Activated naive CD8-positive, alpha-beta T cell treated with anti-CD3 and anti-CD28 coated beads for 36 hours (primary cell): Measurements from ENCODE around the gene HMGXB3. TPM values are rescaled to one million over a fixed set of nuclear protein-coding genes. Genes with fewer than 3 reads are reported as not detected.
A peak's percentile ranks its signal among the peaks of the same experiment; 100 is the strongest.
"Not testable (repeated sequence)": the region's sequence is repeated elsewhere in the genome, so short reads cannot be mapped to it uniquely, and the experiment has no call there.

Experiments used
- DNase-seq: peaks from one replicate; pipeline ENCODE4 v3.0.0; 2021
- H3K27ac Mint-ChIP-seq: one replicate; pipeline ENCODE4 v1.8.0; 2022; ENCODE audit warnings: mild to moderate bottlenecking, moderate library complexity, mixed read lengths
- H3K27me3 Mint-ChIP-seq: one replicate; pipeline ENCODE4 v1.8.0; 2022; ENCODE audit warnings: mild to moderate bottlenecking, mixed read lengths
- H3K36me3 Mint-ChIP-seq: one replicate; pipeline ENCODE4 v1.8.0; 2021; ENCODE audit warnings: mild to moderate bottlenecking, mixed read lengths
- H3K4me1 Mint-ChIP-seq: one replicate; pipeline ENCODE4 v1.8.0; 2021; ENCODE audit warnings: mixed read lengths
- H3K4me3 Mint-ChIP-seq: one replicate; pipeline ENCODE4 v1.8.0; 2022; ENCODE audit warnings: mild to moderate bottlenecking, moderate library complexity, mixed read lengths
- H3K9me3 Mint-ChIP-seq: one replicate; pipeline ENCODE4 v1.8.0; 2022; ENCODE audit warnings: mixed read lengths
- total RNA-seq, 2 experiments: library from RNA; stranded (reverse); gene quantifications; one replicate each; pipeline ENCODE4 v1.2.3, GENCODE V29; 2021

HMGXB3 gene
- total RNA-seq, 2 experiments from 2014 or later, result 36.7 to 38.3 TPM

DNA sequence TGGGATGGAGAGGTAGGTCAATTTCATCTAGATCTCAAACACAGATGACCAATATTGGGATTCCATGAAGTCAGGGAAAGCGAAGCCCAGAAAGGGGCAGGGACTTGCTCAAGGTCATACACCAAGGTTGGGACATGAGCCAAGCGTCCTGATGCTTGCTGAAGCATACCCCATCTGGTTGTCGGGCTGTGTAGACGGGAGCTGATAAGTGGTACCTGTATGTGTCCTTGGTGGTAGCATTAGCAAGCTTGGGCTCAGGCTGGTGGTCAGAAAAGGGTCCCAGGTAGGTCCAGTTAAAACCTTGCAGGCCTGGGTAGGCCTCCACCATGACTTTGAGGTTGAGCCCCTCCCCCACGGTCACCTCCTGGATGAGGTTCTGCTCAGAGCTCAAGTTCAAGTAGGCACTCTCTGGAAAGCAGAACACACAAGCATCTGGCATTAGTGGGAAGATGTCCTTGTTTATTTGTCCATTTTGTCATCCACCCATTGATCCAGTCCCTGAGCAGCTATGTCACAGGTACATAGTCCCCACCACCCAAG lies 72.6 kb downstream of the HMGXB3 start:
- no peaks in the 10 kb centered on the region for H3K27me3 Mint-ChIP-seq
- H3K27ac Mint-ChIP-seq, result no peak overlapping the region
- H3K36me3 Mint-ChIP-seq, result no peaks in the 10 kb centered on the region
- no peak overlapping the region for H3K4me3 Mint-ChIP-seq
- DNase-seq, result no peak
- no peaks in the 10 kb centered on the region for H3K4me1 Mint-ChIP-seq
- no peaks in the 10 kb centered on the region for H3K9me3 Mint-ChIP-seq

DNA sequence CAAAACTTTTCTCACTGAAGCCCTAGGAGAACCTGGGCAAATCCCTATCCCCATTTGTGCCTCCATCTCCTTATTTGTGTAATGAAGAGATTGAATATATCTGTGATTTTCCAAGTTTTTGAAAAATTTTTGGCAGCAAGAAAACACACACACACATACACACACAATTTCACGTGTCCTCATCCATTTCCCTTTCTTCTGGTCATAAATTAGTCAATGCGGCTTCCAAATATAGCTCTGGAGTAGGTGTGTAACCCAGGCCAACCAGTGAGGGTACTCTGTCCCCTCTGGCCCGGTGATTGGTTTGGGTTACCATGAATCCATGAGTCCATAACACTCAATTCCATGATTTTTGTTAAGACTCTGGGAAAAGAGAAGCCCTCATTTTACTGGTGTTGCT lies 73.1 kb downstream of the HMGXB3 start:
- no peak for DNase-seq

DNA sequence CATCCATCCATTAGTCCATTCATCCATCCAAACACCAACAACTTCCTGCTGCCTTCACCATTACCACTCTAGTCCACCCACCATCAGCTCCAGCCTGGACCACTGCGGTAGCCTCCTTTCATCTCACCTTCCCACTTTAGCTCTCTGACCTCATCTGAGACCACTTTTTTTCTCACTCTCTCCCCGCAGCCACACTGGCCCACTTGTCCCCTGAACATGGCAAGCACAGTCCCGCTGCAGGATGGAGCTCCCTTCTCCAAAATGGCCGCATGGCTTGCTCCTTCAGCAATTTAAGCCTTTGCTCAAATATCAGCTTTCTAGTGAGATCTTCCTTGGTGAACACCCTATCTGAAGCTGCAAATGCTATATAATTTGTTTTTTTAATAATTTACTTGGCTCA lies 74.7 kb downstream of the HMGXB3 start:
- H3K27ac Mint-ChIP-seq, result no peak overlapping the region
- no peaks in the 10 kb centered on the region for H3K27me3 Mint-ChIP-seq
- no peaks in the 10 kb centered on the region for H3K36me3 Mint-ChIP-seq
- no peak for DNase-seq
- no peaks in the 10 kb centered on the region for H3K9me3 Mint-ChIP-seq
- no peaks in the 10 kb centered on the region for H3K4me1 Mint-ChIP-seq
- no peak overlapping the region for H3K4me3 Mint-ChIP-seq

More for the DNA sequence above, 73.1 kb downstream of the HMGXB3 start:
- H3K27me3 Mint-ChIP-seq, result no peaks in the 10 kb centered on the region
- H3K9me3 Mint-ChIP-seq, result no peaks in the 10 kb centered on the region
- H3K4me3 Mint-ChIP-seq, result no peak overlapping the region
- H3K27ac Mint-ChIP-seq, result no peak overlapping the region
- no peaks in the 10 kb centered on the region for H3K36me3 Mint-ChIP-seq
- no peaks in the 10 kb centered on the region for H3K4me1 Mint-ChIP-seq

DNA sequence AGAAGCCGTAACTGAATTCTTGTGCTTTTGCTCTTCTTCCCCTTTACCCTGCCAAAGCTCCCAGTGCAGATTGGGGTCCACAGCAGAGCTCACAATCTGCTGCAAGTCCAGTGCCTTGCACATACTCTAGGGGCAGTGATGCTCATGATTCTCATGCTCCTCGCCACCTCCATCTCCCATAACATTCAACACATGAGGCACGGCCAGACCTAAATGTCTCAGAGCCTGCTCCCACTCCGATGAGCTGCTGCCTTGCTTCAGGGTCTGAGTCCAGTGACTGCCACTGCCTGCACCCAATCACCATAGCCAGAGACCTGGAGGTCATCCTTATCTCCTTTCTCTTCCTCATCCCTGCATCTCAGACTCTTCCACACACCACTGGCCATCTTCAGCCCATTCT lies 75.3 kb downstream of the HMGXB3 start:
- Mint-ChIP-seq H3K36me3 (no peaks in the 10 kb centered on the region), H3K27ac (no peak overlapping the region), H3K27me3 (no peaks in the 10 kb centered on the region), H3K4me1 (no peaks in the 10 kb centered on the region), H3K4me3 (no peak overlapping the region), H3K9me3 (no peaks in the 10 kb centered on the region)
- no peak for DNase-seq

DNA sequence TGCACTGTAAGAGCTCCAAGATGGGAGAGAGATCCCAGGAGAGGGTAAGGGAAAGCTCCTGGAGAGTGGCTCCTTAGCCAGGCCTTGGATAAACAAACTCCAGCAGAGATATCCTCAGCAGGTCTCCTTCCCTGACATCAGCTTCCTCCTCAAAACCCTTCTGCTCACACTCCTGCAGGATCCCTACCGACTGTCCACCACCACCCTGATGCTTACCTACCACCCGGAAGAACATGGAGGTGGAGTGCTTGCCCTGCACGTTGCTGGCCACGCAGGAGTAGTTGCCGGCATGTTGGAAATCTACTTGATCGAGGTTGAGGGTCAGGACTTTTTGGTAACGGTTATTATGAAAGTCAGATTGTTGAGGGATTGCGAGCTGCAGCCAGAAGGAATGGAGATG lies 76.5 kb downstream of the HMGXB3 start:
- no peaks in the 10 kb centered on the region for H3K36me3 Mint-ChIP-seq
- peaks cover under 1% of the 10 kb centered on the region for H3K27me3 Mint-ChIP-seq
- H3K27ac Mint-ChIP-seq, result no peak overlapping the region
- H3K4me3 Mint-ChIP-seq, result no peak overlapping the region
- no peaks in the 10 kb centered on the region for H3K9me3 Mint-ChIP-seq
- no peak for DNase-seq
- peaks cover under 1% of the 10 kb centered on the region for H3K4me1 Mint-ChIP-seq

DNA sequence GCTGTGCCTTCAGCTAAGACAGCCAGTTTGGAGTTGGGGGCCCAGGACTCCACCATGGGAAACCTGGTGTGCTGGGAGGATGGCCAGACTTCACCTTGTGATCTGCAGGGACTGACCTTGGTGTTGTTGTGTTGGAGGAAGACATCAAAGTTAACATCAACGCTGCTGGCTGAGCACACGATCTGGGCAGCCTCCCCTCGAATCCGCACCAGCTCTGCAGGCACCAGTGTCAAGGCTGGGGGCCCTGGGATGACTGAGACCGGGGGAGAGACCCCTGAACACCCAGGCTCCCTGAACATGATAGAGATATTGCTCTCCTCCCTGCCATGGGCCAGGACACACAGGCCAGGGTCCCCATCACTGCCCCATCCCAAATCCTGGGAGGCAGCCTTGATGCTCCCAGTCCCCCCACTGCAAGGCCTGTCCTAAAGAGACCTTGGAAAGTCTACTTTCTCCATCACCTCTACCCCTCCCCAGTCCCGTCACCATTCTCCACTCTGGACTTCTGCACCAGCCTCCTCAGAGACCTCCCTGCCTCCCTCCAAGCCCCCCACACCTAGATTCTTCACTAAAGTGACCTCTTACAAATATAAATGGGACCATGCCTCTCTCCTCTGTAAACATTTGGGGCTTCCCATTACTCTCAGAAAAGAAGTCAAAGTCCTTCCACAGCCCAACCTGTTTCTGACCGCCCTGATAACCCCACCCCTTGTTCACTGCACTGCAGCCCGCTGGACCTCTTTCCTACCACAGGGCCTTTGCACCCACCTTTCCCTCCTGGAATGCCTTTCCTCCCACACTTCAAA lies 77.7 kb downstream of the HMGXB3 start:
- peaks cover 12% of the 10 kb centered on the region for H3K27me3 Mint-ChIP-seq
- DNase-seq, result no peak
- H3K36me3 Mint-ChIP-seq, result no peaks in the 10 kb centered on the region
- no peaks in the 10 kb centered on the region for H3K9me3 Mint-ChIP-seq
- peaks cover 4% of the 10 kb centered on the region for H3K4me1 Mint-ChIP-seq
- no peak overlapping the region for H3K27ac Mint-ChIP-seq
- no peak overlapping the region for H3K4me3 Mint-ChIP-seq

DNA sequence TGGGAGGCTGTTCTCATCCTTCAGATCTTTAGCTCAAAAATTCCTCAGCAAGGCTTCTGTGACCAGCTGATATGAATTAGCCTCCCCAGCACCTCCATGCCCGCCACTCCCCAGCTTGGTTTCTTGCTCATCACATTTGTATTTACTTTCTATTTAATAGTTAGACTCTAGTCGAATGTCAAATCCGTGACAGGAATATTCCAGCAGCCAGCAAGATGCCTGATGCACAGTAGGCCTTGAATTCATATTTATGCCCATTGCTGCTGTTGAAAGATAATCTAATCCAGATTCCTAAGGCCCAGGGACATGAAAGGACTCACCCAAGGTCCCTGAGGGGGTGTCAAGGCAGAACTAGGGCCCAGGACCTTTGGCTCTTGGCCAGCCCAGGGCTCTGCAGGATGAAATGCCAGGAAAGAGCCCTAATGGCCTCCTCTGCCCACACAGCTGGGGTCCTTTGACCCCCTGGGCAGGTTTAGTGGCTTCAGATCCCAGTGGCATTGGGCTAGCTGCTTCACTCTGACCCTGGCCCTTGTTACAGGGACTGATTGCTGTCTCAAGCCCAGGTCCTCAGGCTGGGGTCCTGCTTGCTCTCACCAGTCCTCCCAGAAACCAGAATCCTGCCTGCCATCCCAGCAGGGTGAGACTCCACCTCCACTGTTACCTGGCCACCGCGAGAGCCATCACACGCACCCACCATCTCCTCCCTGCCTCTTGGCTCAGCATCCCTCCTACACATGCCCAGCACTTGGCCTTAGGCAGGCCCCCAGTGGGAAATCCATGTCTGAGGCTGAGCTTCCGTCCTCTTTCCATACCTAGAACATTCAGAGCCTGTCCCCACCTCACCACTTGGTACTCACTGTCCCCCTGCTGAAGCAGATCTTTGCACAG lies 78.5 kb downstream of the HMGXB3 start:
- no peak overlapping the region for H3K4me3 Mint-ChIP-seq
- peaks cover 4% of the 10 kb centered on the region for H3K4me1 Mint-ChIP-seq
- H3K36me3 Mint-ChIP-seq, result no peaks in the 10 kb centered on the region
- peaks cover 20% of the 10 kb centered on the region for H3K27me3 Mint-ChIP-seq
- no peak overlapping the region for H3K27ac Mint-ChIP-seq
- DNase-seq, result no peak
- H3K9me3 Mint-ChIP-seq, result no peaks in the 10 kb centered on the region

DNA sequence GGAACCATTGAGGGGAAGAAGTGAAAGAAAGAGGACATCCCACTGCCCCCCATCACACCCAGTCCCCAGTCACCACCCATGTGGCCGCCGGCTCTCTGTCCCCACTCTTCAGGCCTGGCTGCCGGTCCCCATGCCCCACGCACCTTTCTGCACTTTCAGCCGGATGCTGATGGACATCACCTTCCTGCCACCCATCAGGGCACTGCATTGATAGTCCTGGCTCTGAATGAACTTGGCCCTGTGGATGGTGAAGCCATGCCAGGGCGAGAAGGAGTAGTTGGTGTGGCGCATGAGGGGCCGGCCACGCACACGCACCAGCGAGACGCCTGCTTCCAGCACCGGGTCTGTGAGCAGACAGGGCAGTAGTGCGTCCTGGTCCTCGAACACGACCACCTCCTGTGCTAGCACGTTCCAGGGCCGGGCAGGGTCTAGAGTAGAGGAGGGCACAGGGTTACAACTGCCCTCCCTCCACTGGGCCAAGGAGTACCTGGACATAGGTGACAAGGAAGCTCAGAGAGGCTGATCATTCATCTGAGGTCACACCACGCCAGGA lies 79.4 kb downstream of the HMGXB3 start:
- peaks cover 22% of the 10 kb centered on the region for H3K27me3 Mint-ChIP-seq
- no peak overlapping the region for H3K27ac Mint-ChIP-seq
- H3K4me3 Mint-ChIP-seq, result no peak overlapping the region
- H3K4me1 Mint-ChIP-seq, result peaks cover 4% of the 10 kb centered on the region
- no peak for DNase-seq
- no peaks in the 10 kb centered on the region for H3K9me3 Mint-ChIP-seq
- H3K36me3 Mint-ChIP-seq, result no peaks in the 10 kb centered on the region

DNA sequence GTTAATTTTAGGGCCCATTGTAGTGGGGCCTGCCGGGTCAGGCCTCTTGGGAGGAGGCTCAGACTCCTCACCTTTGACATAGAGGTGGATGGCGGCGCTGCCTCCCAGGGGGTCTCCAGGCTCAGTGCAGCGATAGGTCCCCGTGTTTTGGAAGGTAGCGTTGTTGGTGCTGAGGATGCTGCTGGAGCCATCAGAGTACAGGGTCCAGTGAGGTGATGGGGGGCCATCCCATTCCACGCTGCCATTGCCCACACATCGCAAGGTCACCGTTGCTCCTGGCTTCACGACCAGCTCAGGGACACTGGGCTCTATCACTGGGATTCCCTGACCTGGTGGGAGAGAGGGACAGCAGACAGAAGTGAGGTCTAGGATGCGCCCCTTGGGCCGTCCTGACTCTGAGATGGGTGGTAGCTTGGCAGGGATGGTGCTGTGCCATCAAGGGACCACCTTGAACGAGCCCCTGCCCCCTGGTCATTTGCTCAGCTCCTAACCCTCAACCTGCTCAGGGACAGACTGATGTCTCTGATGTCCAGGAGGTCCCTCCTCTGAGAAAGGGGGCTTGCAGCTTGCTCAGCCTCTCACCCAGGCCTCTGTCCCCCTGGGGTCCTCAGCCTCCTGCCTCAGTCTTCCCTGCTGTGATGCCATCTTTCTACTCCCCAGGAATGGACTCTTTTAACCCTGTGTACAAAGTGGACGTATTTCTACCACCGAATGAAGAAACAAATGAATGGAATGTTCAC lies 80.3 kb downstream of the HMGXB3 start:
- Mint-ChIP-seq H3K36me3 (no peaks in the 10 kb centered on the region), H3K4me1 (peaks cover 4% of the 10 kb centered on the region), H3K27me3 (peaks cover 22% of the 10 kb centered on the region), H3K4me3 (no peak overlapping the region), H3K9me3 (no peaks in the 10 kb centered on the region), H3K27ac (peak overlapping the region; percentile 62)
- no peak for DNase-seq

DNA sequence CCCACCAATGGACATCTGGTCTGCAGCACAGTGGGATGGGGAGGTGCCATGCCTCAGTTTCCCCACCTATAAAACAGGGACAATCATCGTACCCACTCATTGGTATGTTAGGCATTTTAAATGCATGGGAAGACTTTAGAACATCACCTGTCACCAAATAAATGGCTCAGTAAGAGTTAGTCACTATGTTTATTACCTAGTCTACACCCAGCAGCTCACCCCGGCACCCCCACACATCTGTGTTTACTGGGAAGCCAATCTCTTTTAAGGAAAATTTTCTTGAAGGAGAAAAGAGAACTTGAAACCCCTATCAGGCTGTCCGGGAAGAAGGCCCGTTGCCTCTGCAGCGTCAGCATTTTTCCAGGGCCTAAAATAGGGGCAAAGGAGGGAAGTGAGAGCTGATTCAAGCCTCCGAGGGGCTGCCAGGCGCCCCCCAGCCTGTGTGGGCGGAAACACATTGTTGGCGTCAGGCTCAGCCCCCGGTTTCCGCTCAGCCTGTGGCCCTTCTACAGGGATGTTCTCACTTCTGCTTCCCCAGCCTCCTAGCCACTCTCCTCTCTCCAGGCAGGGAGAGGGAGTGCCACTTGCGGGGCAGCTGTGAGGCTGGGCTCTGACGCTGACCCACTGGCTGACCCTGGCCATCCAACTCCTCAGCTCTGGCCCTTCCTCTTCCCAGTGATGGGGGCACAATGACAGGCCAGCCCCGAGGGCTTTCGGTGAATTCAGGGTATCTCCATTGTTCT lies 81.2 kb downstream of the HMGXB3 start:
- peaks cover 4% of the 10 kb centered on the region for H3K4me1 Mint-ChIP-seq
- H3K27ac Mint-ChIP-seq, result no peak overlapping the region
- peak; percentile 21 for DNase-seq
- no peaks in the 10 kb centered on the region for H3K9me3 Mint-ChIP-seq
- H3K4me3 Mint-ChIP-seq, result no peak overlapping the region
- no peaks in the 10 kb centered on the region for H3K36me3 Mint-ChIP-seq
- peaks cover 25% of the 10 kb centered on the region for H3K27me3 Mint-ChIP-seq

DNA sequence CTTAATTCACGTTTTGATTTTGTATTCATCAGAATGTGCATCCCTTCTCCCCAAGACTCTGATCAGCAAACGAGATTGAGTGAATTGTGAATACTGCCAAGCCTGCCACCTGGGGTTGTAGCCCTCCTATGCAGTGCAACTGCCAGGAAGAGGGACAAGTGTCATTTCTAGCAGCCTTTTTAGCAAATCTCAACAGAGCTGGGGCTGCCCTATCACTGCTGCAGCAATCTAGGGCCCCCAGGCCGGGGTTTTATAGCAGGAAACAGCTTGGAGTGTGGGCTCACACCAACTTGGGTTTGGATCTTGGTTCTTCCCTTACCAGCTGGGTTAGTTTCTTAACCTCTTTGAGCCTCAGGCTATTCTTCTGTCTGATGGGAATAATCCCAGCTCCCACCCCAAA lies 81.8 kb downstream of the HMGXB3 start:
- H3K4me1 Mint-ChIP-seq, result peaks cover 4% of the 10 kb centered on the region
- no peaks in the 10 kb centered on the region for H3K9me3 Mint-ChIP-seq
- H3K27me3 Mint-ChIP-seq, result peaks cover 29% of the 10 kb centered on the region
- H3K4me3 Mint-ChIP-seq, result no peak overlapping the region
- H3K36me3 Mint-ChIP-seq, result no peaks in the 10 kb centered on the region
- H3K27ac Mint-ChIP-seq, result no peak overlapping the region
- no peak for DNase-seq

DNA sequence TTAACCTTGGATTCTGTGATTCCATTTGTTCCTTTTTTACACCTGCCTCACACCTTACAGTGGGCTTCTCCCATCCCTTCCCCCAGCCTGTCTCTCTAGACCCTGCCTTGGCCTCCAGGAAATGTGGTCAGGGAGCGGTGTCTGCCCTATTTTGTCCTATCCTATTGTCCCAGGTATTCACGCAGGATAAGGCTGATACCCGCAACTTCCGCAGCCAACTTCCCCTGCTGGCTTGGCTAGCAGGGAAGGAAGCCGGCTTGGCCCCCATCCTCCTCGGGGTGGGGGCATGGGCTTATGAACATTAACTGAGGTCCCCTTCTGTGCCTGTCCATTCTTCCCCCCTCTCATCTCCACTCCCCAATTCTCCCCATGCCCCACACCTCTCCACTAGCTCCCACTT lies 82.3 kb downstream of the HMGXB3 start:
- Mint-ChIP-seq H3K4me1 (peaks cover 4% of the 10 kb centered on the region), H3K27me3 (peaks cover 34% of the 10 kb centered on the region), H3K4me3 (no peak overlapping the region), H3K36me3 (no peaks in the 10 kb centered on the region), H3K27ac (no peak overlapping the region), H3K9me3 (no peaks in the 10 kb centered on the region)
- DNase-seq, result no peak

DNA sequence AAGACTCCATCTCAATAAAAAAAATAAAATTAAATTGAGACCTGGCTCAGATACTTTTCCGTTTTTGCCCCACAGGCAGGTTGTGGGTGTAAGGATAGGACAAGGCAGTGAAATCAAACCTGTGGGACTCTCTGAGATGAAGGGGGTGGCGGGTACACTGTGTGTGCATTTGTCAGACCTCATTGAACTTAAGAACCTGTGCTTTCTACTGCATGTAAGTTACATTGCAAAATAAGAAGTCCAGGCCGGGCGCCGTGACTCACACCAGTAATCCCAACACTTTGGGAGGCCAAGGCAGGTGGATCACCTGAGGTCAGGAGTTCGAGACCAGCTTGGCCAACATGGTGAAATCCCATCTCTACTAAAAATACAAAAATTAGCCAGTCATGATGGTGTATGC lies 84.2 kb downstream of the HMGXB3 start:
- DNase-seq, H3K4me1 Mint-ChIP-seq, H3K36me3 Mint-ChIP-seq, H3K9me3 Mint-ChIP-seq, H3K4me3 Mint-ChIP-seq, H3K27ac Mint-ChIP-seq: not testable (repeated sequence)
- peaks cover 45% of the 10 kb centered on the region for H3K27me3 Mint-ChIP-seq
